SK-N-MC (cell line): ENCODE data around the gene C16orf87.

Experiments
- EZH2 ChIP-seq: fragments of 200-600 bp; sonication (generic); IDR thresholded peaks from one replicate; pipeline ENCODE4 v1.6.1; 2017; ENCODE audit warnings: antibody characterized with exemption
- FOXP2 ChIP-seq: optimal IDR thresholded peaks from 2 replicates; pipeline ENCODE3; 2011; ENCODE audit warnings: mild to moderate bottlenecking, moderate library complexity; ENCODE audit not compliant: insufficient read depth; ENCODE audit errors: extremely low read length, control extremely low read depth
- POLR2AphosphoS5 ChIP-seq: IDR thresholded peaks from 2 replicates; pipeline ENCODE4 v1.6.1; 2012; ENCODE audit warnings: mild to moderate bottlenecking, low read depth, low read length, borderline replicate concordance

- TF ChIP-seq EZH2 = no peak
- TF ChIP-seq POLR2AphosphoS5 = no peak
- no peak for TF ChIP-seq FOXP2
Measured at GRCh38 chr16:46748775-46749705, 81.9 kb downstream of the C16orf87 start.
